HepG2 (cell line): ENCODE data around the gene PRR14. TPM values are rescaled to one million over a fixed set of nuclear protein-coding genes. Genes with fewer than 3 reads are reported as not detected.

Experiments used
- ARNTL ChIP-seq: sonication (generic); formaldehyde crosslinking; IDR thresholded peaks from 2 replicates; pipeline ENCODE4 v1.4.0; 2020; ENCODE audit warnings: mild to moderate bottlenecking, missing genetic modification reagents
- ATM ChIP-seq: fragments of 450-650 bp; IDR thresholded peaks from 2 replicates; pipeline ENCODE4 v1.7.1; 2017; ENCODE audit warnings: mild to moderate bottlenecking, borderline replicate concordance
- GATAD2A ChIP-seq: IDR thresholded peaks from 2 replicates; pipeline ENCODE4 v1.6.1; 2016
- MIXL1 ChIP-seq: IDR thresholded peaks from 2 replicates; pipeline ENCODE4 v1.6.1; 2016
- NKX3-1 ChIP-seq: sonication (generic); formaldehyde crosslinking; IDR thresholded peaks from 2 replicates; pipeline ENCODE4 v1.5.0; 2020; ENCODE audit warnings: missing genetic modification reagents
- RAD21 ChIP-seq: fragments of 450-650 bp; formaldehyde crosslinking; IDR thresholded peaks from 2 replicates; pipeline ENCODE4 v1.5.0; 2020; ENCODE audit warnings: mild to moderate bottlenecking
- RFXAP ChIP-seq: sonication (generic); formaldehyde crosslinking; IDR thresholded peaks from 2 replicates; pipeline ENCODE4 v1.4.0; 2020; ENCODE audit warnings: missing genetic modification reagents, borderline replicate concordance
- SOX6 ChIP-seq, 2 experiments: fragments of 450-650 bp in 1 of 2; sonication (generic) in 1 of 2; formaldehyde crosslinking in 1 of 2; IDR thresholded peaks; 2 replicates each; pipeline versions ENCODE4 v1.4.0 to v1.6.1; 2017 to 2020; ENCODE audit warnings: antibody characterized with exemption in 1 of 2, mild to moderate bottlenecking in 1 of 2, missing genetic modification reagents in 1 of 2
- TCF7L2 ChIP-seq: IDR thresholded peaks from 2 replicates; pipeline ENCODE4 v1.6.1; 2011; ENCODE audit warnings: mild to moderate bottlenecking, low read depth, low read length, moderate library complexity
- ZBED4 ChIP-seq: sonication (generic); formaldehyde crosslinking; IDR thresholded peaks from 2 replicates; pipeline ENCODE4 v1.4.0; 2020; ENCODE audit warnings: missing genetic modification reagents, borderline replicate concordance
- ZBTB20 ChIP-seq: sonication (generic); formaldehyde crosslinking; IDR thresholded peaks from 2 replicates; pipeline ENCODE4 v1.8.1; 2023; ENCODE audit warnings: missing genetic modification reagents, low read depth, mild to moderate bottlenecking, borderline replicate concordance
- ZBTB25 ChIP-seq: IDR thresholded peaks from 2 replicates; pipeline ENCODE4 v1.6.1; 2018; ENCODE audit warnings: missing genetic modification reagents
- ZC3H13 ChIP-seq: sonication (generic); formaldehyde crosslinking; IDR thresholded peaks from 2 replicates; pipeline ENCODE4 v1.8.1; 2023; ENCODE audit warnings: mild to moderate bottlenecking, missing genetic modification reagents, moderate library complexity
- ZNF124 ChIP-seq: sonication (generic); formaldehyde crosslinking; IDR thresholded peaks from 2 replicates; pipeline ENCODE4 v1.4.0; 2020; ENCODE audit warnings: missing genetic modification reagents
- ZNF354B ChIP-seq: sonication (generic); formaldehyde crosslinking; IDR thresholded peaks from 2 replicates; pipeline ENCODE4 v1.8.0; 2022; ENCODE audit warnings: mild to moderate bottlenecking, missing genetic modification reagents
- ZNF512B ChIP-seq: sonication (generic); formaldehyde crosslinking; IDR thresholded peaks from 2 replicates; pipeline ENCODE4 v1.5.1; 2020; ENCODE audit warnings: missing genetic modification reagents, mild to moderate bottlenecking, borderline replicate concordance
- ZNF557 ChIP-seq: sonication (generic); formaldehyde crosslinking; IDR thresholded peaks from 2 replicates; pipeline ENCODE4 v1.4.0; 2020; ENCODE audit warnings: missing genetic modification reagents
- ZNF674 ChIP-seq: sonication (generic); formaldehyde crosslinking; IDR thresholded peaks from 2 replicates; pipeline ENCODE4 v1.5.0; 2020; ENCODE audit warnings: low read depth, mild to moderate bottlenecking, missing genetic modification reagents
- ZNF747 ChIP-seq: sonication (generic); formaldehyde crosslinking; IDR thresholded peaks from 2 replicates; pipeline ENCODE4 v1.8.1; 2023; ENCODE audit warnings: missing genetic modification reagents, mild to moderate bottlenecking, borderline replicate concordance
- polyA plus RNA-seq, 8 experiments: library from polyadenylated mRNA; depleted of rRNA in 3 of 8; stranded (reverse) in 7 of 8; unstranded in 1 of 8; fragments of >200 nt; fragmentation: Illumina TruSeq in 4 of 8; extraction: Trizol in 4 of 8; gene quantifications; 2 replicates each; pipeline versions ENCODE4 v1.2.1 to v1.2.3, GENCODE V29; 2011 to 2016; ENCODE audit warnings: low read depth in 4 of 8, missing spikeins in 1 of 8, mixed read lengths in 1 of 8; ENCODE audit not compliant: insufficient read depth in 1 of 8
- total RNA-seq, 5 experiments: library from RNA; depleted of rRNA; stranded (reverse); fragments of >200 nt; fragmentation: Illumina TruSeq; extraction: Trizol; gene quantifications; 2 replicates each; pipeline ENCODE4 v1.2.3, GENCODE V29; 2016; ENCODE audit warnings: low read depth in 1 of 5
- TF ChIP-seq, protein P1 (sequence below): sonication (generic); formaldehyde crosslinking; IDR thresholded peaks from 2 replicates; pipeline ENCODE4 v1.5.1; 2020; ENCODE audit warnings: mild to moderate bottlenecking, moderate library complexity, missing genetic modification reagents

PRR14 gene
- total and polyA plus RNA-seq, 2 of the 13 experiments (the other 11 are each of a cell fraction or from before 2014, with no cell fraction given), result 8.4 to 11.0 TPM

- TF ChIP-seq GATAD2A (CRISPR knock-in tag) (peak; percentile 78), ZC3H13 (CRISPR knock-in tag) (no peak), ZNF747 (CRISPR knock-in tag) (no peak; the same call in 1 of the 2 replicates), SOX6 (IDR thresholded peaks at IDR 0.05) (no peak), SOX6 (CRISPR knock-in tag; IDR thresholded peaks at IDR 0.05) (peak; percentile 31; the same call in 1 of the 2 replicates), ZNF354B (CRISPR knock-in tag) (no peak), RFXAP (CRISPR knock-in tag) (no peak), ZBTB20 (CRISPR knock-in tag) (no peak), ZNF512B (CRISPR knock-in tag) (no peak), ZBTB25 (no peak), ZBED4 (CRISPR knock-in tag) (no peak), ATM (no peak), ZNF557 (CRISPR knock-in tag) (no peak), MIXL1 (CRISPR knock-in tag) (peak; percentile 80; the same call in 1 of the 2 replicates), ZNF124 (no peak), ARNTL (CRISPR knock-in tag) (no peak), ZNF674 (no peak), TCF7L2 (no peak), RAD21 (CRISPR knock-in tag) (peak; percentile 80), NKX3-1 (CRISPR knock-in tag) (no peak)
- TF ChIP-seq, protein P1, sequence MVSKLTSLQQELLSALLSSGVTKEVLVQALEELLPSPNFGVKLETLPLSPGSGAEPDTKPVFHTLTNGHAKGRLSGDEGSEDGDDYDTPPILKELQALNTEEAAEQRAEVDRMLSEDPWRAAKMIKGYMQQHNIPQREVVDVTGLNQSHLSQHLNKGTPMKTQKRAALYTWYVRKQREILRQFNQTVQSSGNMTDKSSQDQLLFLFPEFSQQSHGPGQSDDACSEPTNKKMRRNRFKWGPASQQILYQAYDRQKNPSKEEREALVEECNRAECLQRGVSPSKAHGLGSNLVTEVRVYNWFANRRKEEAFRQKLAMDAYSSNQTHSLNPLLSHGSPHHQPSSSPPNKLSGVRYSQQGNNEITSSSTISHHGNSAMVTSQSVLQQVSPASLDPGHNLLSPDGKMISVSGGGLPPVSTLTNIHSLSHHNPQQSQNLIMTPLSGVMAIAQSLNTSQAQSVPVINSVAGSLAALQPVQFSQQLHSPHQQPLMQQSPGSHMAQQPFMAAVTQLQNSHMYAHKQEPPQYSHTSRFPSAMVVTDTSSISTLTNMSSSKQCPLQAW (CRISPR knock-in tag), result peak; percentile 62; the same call in 1 of the 2 replicates
These were observed 21.9 kb upstream of the PRR14 start (continued) for GRCh38 chr16:30628628-30629540.
